ENCODE results near the gene HES1. TPM values are rescaled to one million over a fixed set of nuclear protein-coding genes. Genes with fewer than 3 reads are reported as not detected.

The HES1 gene
- total RNA-seq, 4 donors from 2014 or later = 14.7 to 52.7 (median 27.7) TPM

DNA sequence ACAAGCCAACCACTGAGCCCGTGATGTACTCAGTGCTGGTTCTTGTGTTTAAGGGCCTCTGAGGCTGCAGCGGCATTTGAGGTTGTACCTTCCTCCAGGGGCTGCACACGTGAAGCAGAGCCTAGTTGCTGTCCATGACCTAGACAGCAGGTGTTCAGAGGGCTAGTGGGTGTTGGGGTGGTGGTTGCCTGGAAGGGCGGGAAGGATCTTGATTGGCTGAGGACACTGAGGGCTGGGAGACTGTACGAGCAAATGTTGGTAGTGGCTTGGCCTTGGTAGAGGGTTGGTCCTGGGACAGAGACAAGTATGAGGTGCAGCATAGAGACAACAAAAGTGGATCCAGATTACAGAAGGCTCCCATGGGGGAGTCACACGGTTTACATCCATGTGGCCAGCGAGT, 17.0 kb upstream of the HES1 start:
- Histone ChIP-seq H3K27me3 (no peaks in the 10 kb centered on the region), H3K27ac (no peak overlapping the region), H3K9me3 (no peaks in the 10 kb centered on the region), H3K36me3 (no peaks in the 10 kb centered on the region), H3K4me3 (no peak overlapping the region), H3K4me1 (no peaks in the 10 kb centered on the region)
- TF ChIP-seq EP300 (IDR thresholded peaks at IDR 0.05) (no peak), POLR2A (IDR thresholded peaks at IDR 0.05) (no peak)
- TF ChIP-seq, protein P1, sequence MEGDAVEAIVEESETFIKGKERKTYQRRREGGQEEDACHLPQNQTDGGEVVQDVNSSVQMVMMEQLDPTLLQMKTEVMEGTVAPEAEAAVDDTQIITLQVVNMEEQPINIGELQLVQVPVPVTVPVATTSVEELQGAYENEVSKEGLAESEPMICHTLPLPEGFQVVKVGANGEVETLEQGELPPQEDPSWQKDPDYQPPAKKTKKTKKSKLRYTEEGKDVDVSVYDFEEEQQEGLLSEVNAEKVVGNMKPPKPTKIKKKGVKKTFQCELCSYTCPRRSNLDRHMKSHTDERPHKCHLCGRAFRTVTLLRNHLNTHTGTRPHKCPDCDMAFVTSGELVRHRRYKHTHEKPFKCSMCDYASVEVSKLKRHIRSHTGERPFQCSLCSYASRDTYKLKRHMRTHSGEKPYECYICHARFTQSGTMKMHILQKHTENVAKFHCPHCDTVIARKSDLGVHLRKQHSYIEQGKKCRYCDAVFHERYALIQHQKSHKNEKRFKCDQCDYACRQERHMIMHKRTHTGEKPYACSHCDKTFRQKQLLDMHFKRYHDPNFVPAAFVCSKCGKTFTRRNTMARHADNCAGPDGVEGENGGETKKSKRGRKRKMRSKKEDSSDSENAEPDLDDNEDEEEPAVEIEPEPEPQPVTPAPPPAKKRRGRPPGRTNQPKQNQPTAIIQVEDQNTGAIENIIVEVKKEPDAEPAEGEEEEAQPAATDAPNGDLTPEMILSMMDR (IDR thresholded peaks at IDR 0.05) = no peak
- 92 to 95% methylated on average over 7 of the region's 7 CpGs for WGBS, 2 donors
- DNase-seq (ENCODE audit: low spot score in 2 of 2) = no peak

DNA sequence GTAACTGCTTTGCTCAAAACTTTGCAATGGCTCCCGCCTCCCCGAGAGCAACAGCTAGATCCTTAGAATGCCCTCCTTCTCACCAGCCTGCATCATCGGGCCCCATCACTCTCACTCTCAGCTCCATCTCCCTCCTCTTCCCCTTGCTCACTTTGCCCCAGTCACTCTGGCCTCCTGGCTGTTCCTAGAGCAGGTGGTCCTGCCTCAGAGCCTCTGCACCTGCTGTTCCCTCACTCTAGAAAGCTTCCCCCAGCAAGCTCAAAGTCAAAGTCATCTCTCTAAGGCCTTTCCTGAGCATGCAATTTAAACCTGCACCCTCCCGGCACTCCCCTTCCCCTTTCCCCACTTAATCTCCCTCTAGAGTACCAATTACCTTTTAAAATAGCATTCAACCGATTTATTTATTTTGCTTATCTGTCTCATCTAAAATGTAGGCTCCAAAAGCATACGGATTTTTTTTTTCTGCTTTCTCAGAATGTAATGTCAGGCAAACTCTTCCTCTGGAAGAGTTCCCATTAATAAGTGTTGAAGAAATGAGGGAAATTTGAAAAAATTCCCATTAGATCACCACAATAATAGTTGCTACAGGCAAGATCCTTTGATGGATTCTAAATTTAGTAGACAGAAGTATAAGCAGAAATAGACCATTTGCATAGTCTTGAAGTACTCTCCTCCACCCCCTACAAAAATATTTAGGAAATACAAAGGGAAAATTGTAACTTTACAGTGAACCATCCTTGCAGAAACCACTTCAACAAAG, 15.9 kb upstream of the HES1 start:
- TF ChIP-seq, protein P1 (IDR thresholded peaks at IDR 0.05) = no peak
- TF ChIP-seq EP300 (IDR thresholded peaks at IDR 0.05) (no peak), POLR2A (IDR thresholded peaks at IDR 0.05) (no peak)
- 82 to 84% methylated on average over 6 of the region's 6 CpGs for WGBS, 2 donors
- no peaks in the 10 kb centered on the region for H3K9me3 ChIP-seq
- H3K4me1 ChIP-seq = no peaks in the 10 kb centered on the region
- H3K4me3 ChIP-seq = no peak overlapping the region
- H3K36me3 ChIP-seq = no peaks in the 10 kb centered on the region
- H3K27me3 ChIP-seq = no peaks in the 10 kb centered on the region
- H3K27ac ChIP-seq = no peak overlapping the region
- no peak for DNase-seq (ENCODE audit: low spot score in 2 of 2)

- no peaks in the 10 kb centered on the region for H3K27me3 ChIP-seq
These were observed 14.9 kb upstream of the HES1 start for GRCh38 chr3:194120789-194121770.

GRCh38 chr3:194121891-194122631, 13.9 kb upstream of the HES1 start:
- H3K4me3 ChIP-seq = no peak overlapping the region
- no peaks in the 10 kb centered on the region for H3K9me3 ChIP-seq
- no peak overlapping the region for H3K27ac ChIP-seq
- no peaks in the 10 kb centered on the region for H3K4me1 ChIP-seq
- H3K27me3 ChIP-seq = no peaks in the 10 kb centered on the region
- no peak for DNase-seq (ENCODE audit: low spot score in 2 of 2)
- H3K36me3 ChIP-seq = no peaks in the 10 kb centered on the region
- TF ChIP-seq, protein P1 (IDR thresholded peaks at IDR 0.05) = no peak
- TF ChIP-seq EP300 (IDR thresholded peaks at IDR 0.05) = no peak
- TF ChIP-seq POLR2A (IDR thresholded peaks at IDR 0.05) = no peak
- 85 to 88% methylated on average over 8 of the region's 8 CpGs for WGBS, 2 donors

More at GRCh38 chr3:194120789-194121770, 14.9 kb upstream of the HES1 start:
- Histone ChIP-seq H3K4me3 (no peak overlapping the region), H3K27ac (no peak overlapping the region), H3K9me3 (no peaks in the 10 kb centered on the region), H3K4me1 (no peaks in the 10 kb centered on the region), H3K36me3 (no peaks in the 10 kb centered on the region)
- no peak for DNase-seq (ENCODE audit: low spot score in 2 of 2)
- 90% methylated on average over 13 of the region's 13 CpGs for WGBS, 2 donors
- TF ChIP-seq POLR2A (IDR thresholded peaks at IDR 0.05) (no peak), EP300 (IDR thresholded peaks at IDR 0.05) (no peak)
- TF ChIP-seq, protein P1 (IDR thresholded peaks at IDR 0.05) = no peak

Measured in tibial nerve (tissue), 4 donors.